Measurements from ENCODE around the gene NCOA3. TPM values are rescaled to one million over a fixed set of nuclear protein-coding genes. Genes with fewer than 3 reads are reported as not detected.
A peak's percentile ranks its signal among the peaks of the same experiment; 100 is the strongest.

Gene NCOA3
- polyA plus RNA-seq, 3 donors: 13.5 to 21.8 (median 21.3) TPM

DNA sequence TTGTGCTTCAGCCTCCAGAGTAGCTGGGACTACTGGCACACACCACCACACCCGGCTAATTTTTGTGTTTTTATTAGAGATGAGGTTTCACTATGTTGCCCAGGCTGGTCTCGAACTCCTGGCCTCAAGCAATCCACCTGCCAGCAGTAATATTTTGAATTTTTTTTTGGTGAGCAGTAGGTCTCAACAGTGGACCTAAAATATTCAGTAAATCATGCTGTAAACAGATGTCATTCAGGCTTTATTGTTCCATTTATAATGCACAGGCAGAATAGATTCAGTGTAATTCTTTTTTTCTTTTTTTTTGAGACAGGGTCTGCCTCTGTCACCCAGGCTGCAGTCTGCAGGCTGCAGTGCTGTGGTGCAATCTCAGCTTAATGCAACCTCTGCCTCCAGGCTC, 69.7 kb downstream of the NCOA3 start:
- H3K4me3 ChIP-seq (replicated peaks in 1 of 3; ENCODE audit: low read depth in 2 of 3, low read length in 3 of 3): no peak overlapping the region
- H3K27me3 ChIP-seq (ENCODE audit: control insufficient read depth in 2 of 2, insufficient read depth in 2 of 2, low read length in 2 of 2): no peaks in the 10 kb centered on the region
- Mint-ChIP-seq H3K27ac (peak overlapping the region in 1 of 7 donors; percentile 16), H3K36me3 (peaks cover 18 to 35% of the 10 kb centered on the region in 2 donors), H3K9me3 (peaks cover 0 to 8% (median 1%) of the 10 kb centered on the region in 7 donors), H3K4me3 (no peak overlapping the region), H3K4me1 (peaks cover 19% of the 10 kb centered on the region), H3K27me3 (ENCODE audit: low read depth in 3 of 3) (peaks cover 0 to 2% (median 0%) of the 10 kb centered on the region in 3 donors)
- no peaks in the 10 kb centered on the region for H3K9me3 ChIP-seq (replicated peaks in 1 of 2; ENCODE audit: control insufficient read depth in 1 of 2, insufficient read depth in 1 of 2, low read length in 2 of 2)
- WGBS (ENCODE audit: insufficient coverage): no CpG with 5 or more reads among the region's 2 CpGs
- no peak overlapping the region for H3K4me2 ChIP-seq (replicated peaks; ENCODE audit: extremely low read depth, low read length, poor library complexity, severe bottlenecking)
- H3K9ac ChIP-seq (ENCODE audit: insufficient read depth, low read length, poor library complexity, severe bottlenecking): no peak overlapping the region
- H3K27ac ChIP-seq (ENCODE audit: low read depth in 1 of 2, low read length in 2 of 2): no peak overlapping the region
- TF ChIP-seq, protein P1, sequence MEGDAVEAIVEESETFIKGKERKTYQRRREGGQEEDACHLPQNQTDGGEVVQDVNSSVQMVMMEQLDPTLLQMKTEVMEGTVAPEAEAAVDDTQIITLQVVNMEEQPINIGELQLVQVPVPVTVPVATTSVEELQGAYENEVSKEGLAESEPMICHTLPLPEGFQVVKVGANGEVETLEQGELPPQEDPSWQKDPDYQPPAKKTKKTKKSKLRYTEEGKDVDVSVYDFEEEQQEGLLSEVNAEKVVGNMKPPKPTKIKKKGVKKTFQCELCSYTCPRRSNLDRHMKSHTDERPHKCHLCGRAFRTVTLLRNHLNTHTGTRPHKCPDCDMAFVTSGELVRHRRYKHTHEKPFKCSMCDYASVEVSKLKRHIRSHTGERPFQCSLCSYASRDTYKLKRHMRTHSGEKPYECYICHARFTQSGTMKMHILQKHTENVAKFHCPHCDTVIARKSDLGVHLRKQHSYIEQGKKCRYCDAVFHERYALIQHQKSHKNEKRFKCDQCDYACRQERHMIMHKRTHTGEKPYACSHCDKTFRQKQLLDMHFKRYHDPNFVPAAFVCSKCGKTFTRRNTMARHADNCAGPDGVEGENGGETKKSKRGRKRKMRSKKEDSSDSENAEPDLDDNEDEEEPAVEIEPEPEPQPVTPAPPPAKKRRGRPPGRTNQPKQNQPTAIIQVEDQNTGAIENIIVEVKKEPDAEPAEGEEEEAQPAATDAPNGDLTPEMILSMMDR (IDR thresholded peaks at IDR 0.05): no peak
- H4K20me1 ChIP-seq (ENCODE audit: insufficient read depth, low read length): peaks cover 100% of the 10 kb centered on the region
- DNase-seq: no peak
- H3K4me1 ChIP-seq (ENCODE audit: control insufficient read depth in 1 of 2, insufficient read depth in 2 of 2, low read length in 2 of 2): peaks cover 13 to 20% of the 10 kb centered on the region in 2 donors
- intact Hi-C loops (cut with micrococcal nuclease): no loop called here
- peaks cover 0 to 26% of the 10 kb centered on the region in 2 donors for H3K36me3 ChIP-seq (replicated peaks in 1 of 2; ENCODE audit: control insufficient read depth in 1 of 2, insufficient read depth in 2 of 2, low read length in 2 of 2)
- no peak overlapping the region for H2AFZ ChIP-seq (ENCODE audit: insufficient read depth, low read depth, low read length, poor library complexity, severe bottlenecking)
- peaks cover 100% of the 10 kb centered on the region for H3K79me2 ChIP-seq (ENCODE audit: insufficient read depth, low read length)

DNA sequence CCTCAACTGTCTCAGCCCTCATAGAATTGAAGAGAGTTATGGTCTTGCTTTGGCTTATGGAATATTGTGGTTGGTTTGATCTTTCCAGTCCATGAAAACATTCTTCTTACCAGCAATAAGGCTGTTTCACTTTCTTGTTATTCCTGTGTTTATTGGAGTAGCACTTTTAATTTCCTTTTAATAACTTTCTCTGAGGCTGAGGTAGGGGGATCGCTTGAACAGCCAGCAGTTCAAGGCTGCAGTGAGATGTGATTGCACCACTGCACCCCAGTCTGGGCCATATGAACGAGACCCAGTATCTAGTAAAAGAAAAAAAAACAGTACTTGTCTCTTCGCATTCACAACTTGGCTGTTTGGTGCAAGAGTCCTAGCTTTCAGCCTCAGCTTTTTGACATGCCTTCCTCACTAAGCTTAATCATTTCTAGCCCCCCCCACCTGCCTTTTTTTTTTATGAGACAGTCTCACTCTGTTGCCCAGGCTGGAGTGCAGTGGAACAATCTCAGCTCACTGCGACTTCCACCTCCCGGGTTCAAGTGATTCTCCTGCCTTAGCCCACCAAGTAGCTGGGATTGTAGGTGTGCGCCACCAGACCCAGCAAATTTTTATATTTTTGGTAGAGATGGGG, 70.5 kb downstream of the NCOA3 start:
- Mint-ChIP-seq H3K4me3 (no peak overlapping the region), H3K4me1 (peaks cover 27% of the 10 kb centered on the region), H3K27ac (peak overlapping the region in 3 of 7 donors; percentile 1 to 46 (median 17)), H3K27me3 (ENCODE audit: low read depth in 3 of 3) (peaks cover 0 to 2% (median 0%) of the 10 kb centered on the region in 3 donors), H3K9me3 (peaks cover 0 to 8% (median 1%) of the 10 kb centered on the region in 7 donors), H3K36me3 (peaks cover 18 to 35% of the 10 kb centered on the region in 2 donors)
- Histone ChIP-seq H3K4me2 (replicated peaks; ENCODE audit: extremely low read depth, low read length, poor library complexity, severe bottlenecking) (no peak overlapping the region), H2AFZ (ENCODE audit: insufficient read depth, low read depth, low read length, poor library complexity, severe bottlenecking) (no peak overlapping the region), H3K9ac (ENCODE audit: insufficient read depth, low read length, poor library complexity, severe bottlenecking) (no peak overlapping the region), H3K36me3 (replicated peaks in 1 of 2; ENCODE audit: control insufficient read depth in 1 of 2, insufficient read depth in 2 of 2, low read length in 2 of 2) (peaks cover 0 to 26% of the 10 kb centered on the region in 2 donors), H4K20me1 (ENCODE audit: insufficient read depth, low read length) (peaks cover 100% of the 10 kb centered on the region), H3K79me2 (ENCODE audit: insufficient read depth, low read length) (peaks cover 100% of the 10 kb centered on the region), H3K27me3 (ENCODE audit: control insufficient read depth in 2 of 2, insufficient read depth in 2 of 2, low read length in 2 of 2) (no peaks in the 10 kb centered on the region), H3K27ac (ENCODE audit: low read depth in 1 of 2, low read length in 2 of 2) (no peak overlapping the region), H3K4me1 (ENCODE audit: control insufficient read depth in 1 of 2, insufficient read depth in 2 of 2, low read length in 2 of 2) (peaks cover 21 to 28% of the 10 kb centered on the region in 2 donors), H3K9me3 (replicated peaks in 1 of 2; ENCODE audit: control insufficient read depth in 1 of 2, insufficient read depth in 1 of 2, low read length in 2 of 2) (no peaks in the 10 kb centered on the region), H3K4me3 (replicated peaks in 1 of 3; ENCODE audit: low read depth in 2 of 3, low read length in 3 of 3) (no peak overlapping the region)
- 100% methylated on average over 2 of the region's 6 CpGs for WGBS (ENCODE audit: insufficient coverage)
- TF ChIP-seq, protein P1 (IDR thresholded peaks at IDR 0.05): no peak
- intact Hi-C loops (cut with micrococcal nuclease): no loop called here
- DNase-seq: no peak

Data from CD14-positive monocyte (primary cell).